H1 (cell line): Measurements from ENCODE around the gene TMEM169. TPM values are rescaled to one million over a fixed set of nuclear protein-coding genes. Genes with fewer than 3 reads are reported as not detected.

Source experiments
- CTCF ChIA-PET: fragments of 300-600 bp; sonication (Branson Sonifier 250); formaldehyde crosslinking; loops from one replicate; lab custom pipeline; 2021; ENCODE audit not compliant: partially characterized antibody; lab: Charles Lee
- POLR2A ChIA-PET: fragments of 300-600 bp; sonication (Branson Sonifier 250); formaldehyde crosslinking; loops from one replicate; lab custom pipeline; 2021; ENCODE audit warnings: inconsistent platforms; ENCODE audit not compliant: partially characterized antibody; lab: Charles Lee
- DNase-seq, 2 experiments: peaks; one replicate each; pipeline versions ENCODE4 v3.0.0 to v3.0.0-alpha.2; 2010 to 2022; ENCODE audit warnings: low spot score in 2 of 2, low read depth in 1 of 2, mixed read lengths in 1 of 2
- FAIRE-seq: peaks from 2 replicates; lab custom pipeline; 2011; peaks lifted over from hg19 to GRCh38; lab: Jason Lieb, UNC
- H2AFZ ChIP-seq: 2 replicates; pipeline ENCODE4 v1.8.1; 2012; ENCODE audit warnings: low read length, inconsistent platforms
- H2AK5ac ChIP-seq: 2 replicates; pipeline ENCODE4 v1.6.1; 2013; ENCODE audit warnings: low read depth, low read length
- H2BK120ac ChIP-seq: replicated peaks from 2 replicates; pipeline ENCODE3; 2013; ENCODE audit warnings: low read depth, low read length, inconsistent platforms
- H2BK12ac ChIP-seq: 2 replicates; pipeline ENCODE4 v1.6.1; 2013; ENCODE audit warnings: low read depth, low read length
- H2BK15ac ChIP-seq: 2 replicates; pipeline ENCODE4 v1.6.1; 2013; ENCODE audit warnings: low read length
- H2BK20ac ChIP-seq: 2 replicates; pipeline ENCODE4 v1.6.1; 2013; ENCODE audit warnings: low read length
- H2BK5ac ChIP-seq: 2 replicates; pipeline ENCODE4 v1.6.1; 2013; ENCODE audit warnings: low read depth, low read length
- H3K14ac ChIP-seq: 2 replicates; pipeline ENCODE4 v1.6.1; 2013; ENCODE audit warnings: inconsistent platforms; ENCODE audit not compliant: insufficient read length
- H3K18ac ChIP-seq: 2 replicates; pipeline ENCODE4 v1.6.1; 2013; ENCODE audit warnings: low read length; ENCODE audit errors: extremely low read depth
- H3K23ac ChIP-seq: 2 replicates; pipeline ENCODE4 v1.6.1; 2013; ENCODE audit warnings: inconsistent platforms; ENCODE audit not compliant: insufficient read length
- H3K23me2 ChIP-seq: 2 replicates; pipeline ENCODE4 v1.6.1; 2013; ENCODE audit warnings: low read depth, low read length
- H3K27ac ChIP-seq: 2 replicates; pipeline ENCODE4 v1.6.1; 2011; ENCODE audit warnings: low read depth, low read length, inconsistent platforms
- H3K27me3 ChIP-seq, 4 experiments: replicated peaks in 1 of 4; 1 replicate in 1 of 4; 2 replicates in 3 of 4; pipeline versions ENCODE4 v1.6.1 to v1.8.1; 2011 to 2013; ENCODE audit warnings: low read length in 3 of 4, mild to moderate bottlenecking in 3 of 4, inconsistent platforms in 2 of 4, mixed read lengths in 2 of 4, moderate library complexity in 1 of 4; ENCODE audit not compliant: control insufficient read depth in 3 of 4, insufficient read depth in 3 of 4; ENCODE audit errors: extremely low read depth in 1 of 4
- H3K36me3 ChIP-seq, 4 experiments: 2 replicates each; pipeline versions ENCODE4 v1.6.1 to v1.8.1; 2011 to 2013; ENCODE audit warnings: mild to moderate bottlenecking in 4 of 4, low read length in 3 of 4, moderate library complexity in 2 of 4, control low read depth in 1 of 4, inconsistent platforms in 1 of 4; ENCODE audit not compliant: insufficient read depth in 4 of 4, control insufficient read depth in 2 of 4
- H3K4ac ChIP-seq: replicated peaks from 2 replicates; pipeline ENCODE3; 2013; ENCODE audit warnings: low read length, low read depth, mixed read lengths, inconsistent platforms; ENCODE audit not compliant: insufficient read length
- H3K4me1 ChIP-seq, 4 experiments: replicated peaks in 1 of 4; 1 replicate in 1 of 4; 2 replicates in 3 of 4; pipeline versions ENCODE4 v1.6.1 to v1.8.1; 2011 to 2013; ENCODE audit warnings: low read length in 3 of 4, inconsistent platforms in 2 of 4, mixed read lengths in 1 of 4; ENCODE audit not compliant: insufficient read depth in 4 of 4, control insufficient read depth in 3 of 4
- H3K4me2 ChIP-seq, 2 experiments: 2 replicates each; pipeline versions ENCODE4 v1.6.1 to v1.8.1; 2011 to 2013; ENCODE audit warnings: low read depth in 2 of 2, low read length in 2 of 2, control low read depth in 1 of 2, inconsistent platforms in 1 of 2, mild to moderate bottlenecking in 1 of 2; ENCODE audit not compliant: insufficient read depth in 1 of 2
- H3K4me3 ChIP-seq, 4 experiments: fragments of 200-600, 300-600 bp in 1 of 4; sonication (generic), shearing (Covaris generic), sonication (Bioruptor Twin) in 1 of 4; 2 replicates each; pipeline versions ENCODE4 v1.5.1 to v1.8.1; 2011 to 2016; ENCODE audit warnings: low read length in 4 of 4, low read depth in 3 of 4, control low read depth in 2 of 4, inconsistent platforms in 2 of 4, mild to moderate bottlenecking in 2 of 4, mixed read lengths in 1 of 4, moderate library complexity in 1 of 4; ENCODE audit not compliant: insufficient read depth in 2 of 4; ENCODE audit errors: extremely low read depth in 1 of 4
- H3K56ac ChIP-seq: replicated peaks from 2 replicates; pipeline ENCODE3; 2013; ENCODE audit warnings: low read depth, mild to moderate bottlenecking, mixed read lengths, low read length, inconsistent platforms; ENCODE audit not compliant: insufficient read length
- H3K79me1 ChIP-seq: 2 replicates; pipeline ENCODE4 v1.6.1; 2013; ENCODE audit warnings: low read depth, low read length, control low read depth
- H3K79me2 ChIP-seq, 2 experiments: 2 replicates each; pipeline versions ENCODE4 v1.6.1 to v1.8.1; 2012 to 2013; ENCODE audit warnings: low read length in 2 of 2, mild to moderate bottlenecking in 2 of 2, inconsistent platforms in 1 of 2; ENCODE audit not compliant: insufficient read depth in 2 of 2, control insufficient read depth in 1 of 2
- H3K9ac ChIP-seq, 4 experiments: replicated peaks in 1 of 4; 1 replicate in 1 of 4; 2 replicates in 3 of 4; pipeline versions ENCODE4 v1.6.1 to v1.8.1; 2011 to 2013; ENCODE audit warnings: low read depth in 3 of 4, low read length in 3 of 4, control low read depth in 2 of 4, mild to moderate bottlenecking in 2 of 4, moderate library complexity in 2 of 4, inconsistent platforms in 1 of 4; ENCODE audit errors: extremely low read depth in 1 of 4
- H3K9me3 ChIP-seq, 2 experiments: 2 replicates each; pipeline versions ENCODE4 v1.6.1 to v1.8.1; 2012 to 2013; ENCODE audit warnings: mild to moderate bottlenecking in 2 of 2, moderate library complexity in 2 of 2, control low read depth in 1 of 2, inconsistent platforms in 1 of 2, low read depth in 1 of 2, low read length in 1 of 2, mixed read lengths in 1 of 2; ENCODE audit not compliant: insufficient read depth in 2 of 2
- H4K20me1 ChIP-seq, 2 experiments: replicated peaks in 1 of 2; 2 replicates each; pipeline versions ENCODE3 to v1.8.1; 2011 to 2013; ENCODE audit warnings: inconsistent platforms in 2 of 2, low read length in 2 of 2, mild to moderate bottlenecking in 1 of 2; ENCODE audit not compliant: insufficient read depth in 2 of 2, control insufficient read depth in 1 of 2
- H4K5ac ChIP-seq: 2 replicates; pipeline ENCODE4 v1.6.1; 2013; ENCODE audit warnings: low read length, low read depth, mixed read lengths, inconsistent platforms; ENCODE audit not compliant: insufficient read length
- H4K8ac ChIP-seq: 2 replicates; pipeline ENCODE4 v1.8.0; 2013; ENCODE audit warnings: mild to moderate bottlenecking, moderate library complexity, low read length, inconsistent platforms; ENCODE audit not compliant: insufficient read depth; ENCODE audit errors: extremely low read depth
- H4K91ac ChIP-seq: replicated peaks from 2 replicates; pipeline ENCODE3; 2013; ENCODE audit warnings: low read length, mixed read lengths, inconsistent platforms; ENCODE audit not compliant: insufficient read length
- CBX5 ChIP-seq: fragments of 300-800, 300-1000 bp; sonication (generic); IDR thresholded peaks from 2 replicates; pipeline ENCODE4 v1.7.1; 2016; ENCODE audit warnings: antibody characterized with exemption, low read length, low read depth
- CHD2 ChIP-seq: IDR thresholded peaks from 2 replicates; pipeline ENCODE4 v1.6.1; 2012; ENCODE audit warnings: low read length, improper control_type of control experiment
- GABPA ChIP-seq: IDR thresholded peaks from 2 replicates; pipeline ENCODE4 v1.6.1; 2011; ENCODE audit warnings: mild to moderate bottlenecking, low read length, moderate library complexity, borderline replicate concordance; ENCODE audit not compliant: insufficient read depth
- HDAC6 ChIP-seq: IDR thresholded peaks from one replicate; pipeline ENCODE4 v1.7.1; 2012; ENCODE audit warnings: low read depth, mild to moderate bottlenecking, inconsistent platforms, low read length, moderate library complexity
- JUND ChIP-seq: IDR thresholded peaks from 2 replicates; pipeline ENCODE4 v1.6.1; 2011; ENCODE audit warnings: mild to moderate bottlenecking, improper control_type of control experiment, low read length
- NRF1 ChIP-seq: IDR thresholded peaks from 2 replicates; pipeline ENCODE4 v1.6.1; 2011; ENCODE audit warnings: mild to moderate bottlenecking, low read depth, low read length, improper control_type of control experiment
- POLR2A ChIP-seq, 2 experiments: IDR thresholded peaks; 1 replicate in 1 of 2; 2 replicates in 1 of 2; pipeline ENCODE4 v1.6.1; 2011; ENCODE audit warnings: low read depth in 2 of 2, low read length in 2 of 2, mild to moderate bottlenecking in 2 of 2; ENCODE audit errors: control extremely low read depth in 1 of 2
- RFX5 ChIP-seq: IDR thresholded peaks from 2 replicates; pipeline ENCODE4 v1.6.1; 2011; ENCODE audit warnings: low read depth, low read length, improper control_type of control experiment, borderline replicate concordance
- SP2 ChIP-seq: IDR thresholded peaks from 2 replicates; pipeline ENCODE4 v1.6.1; 2012; ENCODE audit warnings: mild to moderate bottlenecking, low read length, inconsistent platforms
- TAF7 ChIP-seq: optimal IDR thresholded peaks from 2 replicates; pipeline ENCODE3; 2011; ENCODE audit warnings: low read depth, mild to moderate bottlenecking, inconsistent platforms, low read length, moderate library complexity, borderline replicate concordance
- TCF12 ChIP-seq: IDR thresholded peaks from 2 replicates; pipeline ENCODE4 v1.6.1; 2011; ENCODE audit warnings: low read depth, mild to moderate bottlenecking, low read length
- WGBS, 2 experiments: shearing (Covaris generic) in 1 of 2; methylation state at CpG; one replicate each; pipeline versions ENCODE4 v1.1.6 to v1.1.7; 2013 to 2015; ENCODE audit warnings: low lambda C conversion rate in 2 of 2, mixed read lengths in 2 of 2, inconsistent platforms in 1 of 2, low coverage in 1 of 2, missing lambda C conversion rate in 1 of 2; ENCODE audit not compliant: insufficient replicate concordance in 2 of 2, insufficient coverage in 1 of 2, insufficient read length in 1 of 2; ENCODE audit errors: extremely low coverage in 1 of 2, missing lambda C conversion rate in 1 of 2; 5-methylcytosine and 5-hydroxymethylcytosine counted together
- polyA plus RNA-seq, 7 experiments: library from polyadenylated mRNA; depleted of rRNA in 3 of 7; stranded (reverse) in 5 of 7; unstranded in 2 of 7; fragments of >200 nt in 5 of 7; fragments of 200-250 nt in 2 of 7; gene quantifications; 1 replicate in 5 of 7; 2 replicates in 1 of 7; 4 replicates in 1 of 7; pipeline versions ENCODE4 v1.2.1 to v1.2.3, GENCODE V29; 2011 to 2013; ENCODE audit warnings: missing spikeins in 2 of 7, mixed read lengths in 2 of 7
- total RNA-seq: library from RNA; stranded (reverse); fragmentation: NEBNext Ultra II Directional; extraction: Animal tissue kit (Norgen Biotek cat#: 25700); gene quantifications from 2 replicates; pipeline ENCODE4 v1.2.1, GENCODE V29; 2021
- TF ChIP-seq, protein P1 (sequence below), 3 experiments: IDR thresholded peaks; 1 replicate in 2 of 3; 2 replicates in 1 of 3; pipeline versions ENCODE4 v1.5.1 to v1.6.1; 2011; ENCODE audit warnings: low read length in 3 of 3, mild to moderate bottlenecking in 3 of 3, inconsistent platforms in 2 of 3, low read depth in 1 of 3, moderate library complexity in 1 of 3; ENCODE audit not compliant: insufficient read depth in 1 of 3; ENCODE audit errors: control extremely low read depth in 1 of 3

TMEM169 gene
- total and polyA plus RNA-seq, 2 of the 8 experiments (the other 6 are each of a cell fraction or from before 2014, with no cell fraction given) = 0.41 to 2.4 TPM

DNA sequence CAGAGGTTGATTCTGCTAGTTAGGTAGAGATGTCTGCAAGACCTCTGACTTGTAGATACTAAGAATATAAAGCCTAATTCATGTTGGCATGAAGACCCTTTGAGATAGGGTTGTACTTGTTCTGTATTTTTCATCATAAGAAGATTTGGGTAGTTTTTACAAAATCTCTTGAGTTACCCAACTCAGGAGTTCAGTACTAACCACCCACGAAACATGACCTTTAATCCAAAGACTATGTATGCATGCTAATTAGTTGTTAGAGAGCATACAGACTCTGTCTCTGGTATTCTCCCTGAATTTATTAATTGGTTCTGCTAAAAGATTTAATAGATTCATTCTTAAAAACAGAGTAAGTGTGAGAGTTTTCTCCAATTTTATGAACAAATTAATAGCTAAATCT is 17.1 kb upstream of the TMEM169 start:
- H2BK120ac ChIP-seq = no peak overlapping the region
- no peaks in the 10 kb centered on the region for H3K27me3 ChIP-seq
- no peaks in the 10 kb centered on the region for H3K23me2 ChIP-seq
- no peak overlapping the region for H3K4me2 ChIP-seq
- H3K23ac ChIP-seq = no peak overlapping the region
- no peaks in the 10 kb centered on the region for H4K20me1 ChIP-seq
- no peak overlapping the region for H2BK12ac ChIP-seq
- no peak overlapping the region for H3K4ac ChIP-seq
- H4K5ac ChIP-seq = no peak overlapping the region
- POLR2A ChIA-PET = interaction anchor here (1.1 to 2.6 kb wide), 3 partner anchors 17 to 45 kb away, joined by 3 to 6 read pairs (median 3); partner anchors contain the start of genes PECR, TMEM169 and XRCC5
- no peaks in the 10 kb centered on the region for H3K9me3 ChIP-seq
- no peak overlapping the region for H4K91ac ChIP-seq
- H3K14ac ChIP-seq = no peak overlapping the region
- H3K4me1 ChIP-seq = peaks cover 0 to 3% (median under 1%) of the 10 kb centered on the region in 4 experiments; a peak in 1 of 7 replicates
- H3K4me3 ChIP-seq = no peak overlapping the region
- H3K9ac ChIP-seq = no peak overlapping the region
- no peak overlapping the region for H2BK15ac ChIP-seq
- peaks cover 2% of the 10 kb centered on the region; the same call in 1 of the 2 replicates for H3K79me1 ChIP-seq
- WGBS, 2 experiments = 83% methylated on average over 1 of the region's 1 CpG; no CpG with 5 or more reads in 1 of the 2 experiments
- no peak overlapping the region for H3K18ac ChIP-seq
- no peak overlapping the region for H2AK5ac ChIP-seq
- no peak overlapping the region for H3K27ac ChIP-seq
- no peak overlapping the region for H4K8ac ChIP-seq
- DNase-seq (no peak), FAIRE-seq (no peak)
- no peak overlapping the region for H2BK5ac ChIP-seq
- no peak overlapping the region for H2AFZ ChIP-seq
- no peak overlapping the region for H2BK20ac ChIP-seq
- peaks cover 0 to 20% (median 5%) of the 10 kb centered on the region in 4 experiments; a peak in 4 of 8 replicates for H3K36me3 ChIP-seq
- CTCF ChIA-PET = interaction anchor here (0.8 to 2.2 kb wide), 9 partner anchors 8 to 74 kb away, joined by 3 to 10 read pairs (median 4); no protein-coding TSS in a partner anchor
- no peak overlapping the region for H3K56ac ChIP-seq
- no peaks in the 10 kb centered on the region for H3K79me2 ChIP-seq
- TF ChIP-seq, protein P1, sequence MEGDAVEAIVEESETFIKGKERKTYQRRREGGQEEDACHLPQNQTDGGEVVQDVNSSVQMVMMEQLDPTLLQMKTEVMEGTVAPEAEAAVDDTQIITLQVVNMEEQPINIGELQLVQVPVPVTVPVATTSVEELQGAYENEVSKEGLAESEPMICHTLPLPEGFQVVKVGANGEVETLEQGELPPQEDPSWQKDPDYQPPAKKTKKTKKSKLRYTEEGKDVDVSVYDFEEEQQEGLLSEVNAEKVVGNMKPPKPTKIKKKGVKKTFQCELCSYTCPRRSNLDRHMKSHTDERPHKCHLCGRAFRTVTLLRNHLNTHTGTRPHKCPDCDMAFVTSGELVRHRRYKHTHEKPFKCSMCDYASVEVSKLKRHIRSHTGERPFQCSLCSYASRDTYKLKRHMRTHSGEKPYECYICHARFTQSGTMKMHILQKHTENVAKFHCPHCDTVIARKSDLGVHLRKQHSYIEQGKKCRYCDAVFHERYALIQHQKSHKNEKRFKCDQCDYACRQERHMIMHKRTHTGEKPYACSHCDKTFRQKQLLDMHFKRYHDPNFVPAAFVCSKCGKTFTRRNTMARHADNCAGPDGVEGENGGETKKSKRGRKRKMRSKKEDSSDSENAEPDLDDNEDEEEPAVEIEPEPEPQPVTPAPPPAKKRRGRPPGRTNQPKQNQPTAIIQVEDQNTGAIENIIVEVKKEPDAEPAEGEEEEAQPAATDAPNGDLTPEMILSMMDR (IDR thresholded peaks at IDR 0.05; ENCODE audit: control extremely low read depth in 1 of 3, insufficient read depth in 1 of 3, low read depth in 1 of 3, low read length in 3 of 3) = no peak
- no peak for TF ChIP-seq CHD2
- TF ChIP-seq JUND = no peak
- no peak for TF ChIP-seq GABPA
- no peak for TF ChIP-seq POLR2A (IDR thresholded peaks at IDR 0.05; ENCODE audit: control extremely low read depth in 1 of 2, low read depth in 2 of 2, low read length in 2 of 2)
- no peak for TF ChIP-seq HDAC6
- no peak for TF ChIP-seq TCF12
- no peak for TF ChIP-seq NRF1
- TF ChIP-seq SP2 = no peak
- no peak for TF ChIP-seq CBX5
- TF ChIP-seq RFX5 = no peak
- no peak for TF ChIP-seq TAF7
